B cell (primary cell): ENCODE results near the gene CPT2. TPM values are rescaled to one million over a fixed set of nuclear protein-coding genes. Genes with fewer than 3 reads are reported as not detected.

Experiments used
- ATAC-seq: fragments of 200-7000 bp; cut with Tn5 transposase; one replicate; pipeline ENCODE4 v1.10.0; 2021; ENCODE audit warnings: low read depth, mild to moderate bottlenecking, moderate number of reproducible peaks, moderate library complexity
- CTCF ChIA-PET: fragments of 350-600 bp; sonication (Branson Sonifier 250); formaldehyde crosslinking; loops from one replicate; lab custom pipeline; 2021; ENCODE audit warnings: antibody characterized with exemption, inconsistent platforms; lab: Charles Lee
- POLR2A ChIA-PET: fragments of 350-600 bp; sonication (Branson Sonifier 250); formaldehyde crosslinking; loops from one replicate; lab custom pipeline; 2021; ENCODE audit warnings: antibody characterized with exemption; lab: Charles Lee
- DNase-seq: peaks from one replicate; pipeline ENCODE4 v3.0.0; 2013
- H2AFZ ChIP-seq: 2 replicates; pipeline ENCODE4 v1.6.1; 2012; ENCODE audit warnings: mild to moderate bottlenecking, low read depth, low read length; ENCODE audit not compliant: insufficient read depth, poor library complexity, severe bottlenecking
- H3K27ac ChIP-seq, 2 donors: 1 replicate in 1 of 2; 2 replicates in 1 of 2; pipeline ENCODE4 v1.5.1; 2012 to 2013; ENCODE audit warnings: low read length in 2 of 2, mild to moderate bottlenecking in 2 of 2, moderate library complexity in 1 of 2
- H3K27me3 ChIP-seq, 4 experiments: fragments of 200-600 bp in 1 of 4; sonication (generic) in 1 of 4; replicated peaks in 1 of 4; 1 replicate in 2 of 4; 2 replicates in 2 of 4; pipeline versions ENCODE4 v1.6.1 to v1.7.0; 2013 to 2016; ENCODE audit warnings: low read length in 3 of 4, mild to moderate bottlenecking in 2 of 4, mixed read lengths in 1 of 4, moderate library complexity in 1 of 4; ENCODE audit not compliant: insufficient read depth in 4 of 4, control insufficient read depth in 3 of 4; ENCODE audit errors: control extremely low read depth in 1 of 4
- H3K36me3 ChIP-seq, 2 experiments: replicated peaks in 1 of 2; 1 replicate in 1 of 2; 2 replicates in 1 of 2; pipeline versions ENCODE4 v1.6.1 to v1.7.1; 2013; ENCODE audit warnings: low read length in 1 of 2; ENCODE audit not compliant: insufficient read depth in 2 of 2, control insufficient read depth in 1 of 2; ENCODE audit errors: control extremely low read depth in 1 of 2, extremely low read depth in 1 of 2
- H3K4me1 ChIP-seq, 2 donors: fragments of 200-600 bp in 1 of 2; sonication (generic) in 1 of 2; 1 replicate in 1 of 2; 2 replicates in 1 of 2; pipeline versions ENCODE4 v1.5.1 to v1.6.1; 2013 to 2017; ENCODE audit warnings: low read length in 2 of 2; ENCODE audit not compliant: control insufficient read depth in 2 of 2, insufficient read depth in 2 of 2
- H3K4me2 ChIP-seq: replicated peaks from 2 replicates; pipeline ENCODE3; 2012; ENCODE audit warnings: mild to moderate bottlenecking, low read depth, low read length; ENCODE audit not compliant: poor library complexity, severe bottlenecking
- H3K4me3 ChIP-seq, 5 experiments: fragments of 200-600 bp in 1 of 5; sonication (generic) in 1 of 5; 1 replicate in 3 of 5; 2 replicates in 2 of 5; pipeline versions ENCODE4 v1.5.1 to v1.7.0; 2011 to 2016; ENCODE audit warnings: low read length in 4 of 5, mild to moderate bottlenecking in 4 of 5, low read depth in 2 of 5, control low read depth in 1 of 5, moderate library complexity in 1 of 5; ENCODE audit not compliant: insufficient read depth in 1 of 5; ENCODE audit errors: control extremely low read depth in 1 of 5, extremely low read depth in 1 of 5
- H3K79me2 ChIP-seq: fragments of 200-600 bp; sonication (generic); one replicate; pipeline ENCODE4 v1.6.0; 2016; ENCODE audit warnings: low read length; ENCODE audit not compliant: control insufficient read depth, insufficient read depth
- H3K9ac ChIP-seq: fragments of 200-600 bp; sonication (generic); 2 replicates; pipeline ENCODE4 v1.6.1; 2017; ENCODE audit warnings: mild to moderate bottlenecking, low read length, moderate library complexity
- H3K9me3 ChIP-seq, 3 donors: one replicate each; pipeline versions ENCODE4 v1.6.1 to v1.7.1; 2013; ENCODE audit warnings: low read length in 2 of 3; ENCODE audit not compliant: control insufficient read depth in 2 of 3, insufficient read depth in 1 of 3; ENCODE audit errors: control extremely low read depth in 1 of 3
- H4K20me1 ChIP-seq: 2 replicates; pipeline ENCODE4 v1.6.0; 2012; ENCODE audit warnings: mild to moderate bottlenecking, low read length; ENCODE audit not compliant: insufficient read depth, control insufficient read depth, poor library complexity, severe bottlenecking
- H3K27ac Mint-ChIP-seq: one replicate; pipeline ENCODE4 v1.8.0; 2021; ENCODE audit warnings: mixed read lengths
- H3K27me3 Mint-ChIP-seq: one replicate; pipeline ENCODE4 v1.8.0; 2021; ENCODE audit warnings: mixed read lengths
- H3K4me1 Mint-ChIP-seq: one replicate; pipeline ENCODE4 v1.8.0; 2021; ENCODE audit warnings: mixed read lengths
- H3K4me3 Mint-ChIP-seq: one replicate; pipeline ENCODE4 v1.8.0; 2021; ENCODE audit warnings: mixed read lengths
- H3K9me3 Mint-ChIP-seq: one replicate; pipeline ENCODE4 v1.8.0; 2022; ENCODE audit warnings: mixed read lengths; ENCODE audit not compliant: insufficient read depth
- EZH2 ChIP-seq: IDR thresholded peaks from 2 replicates; pipeline ENCODE4 v1.6.1; 2012; ENCODE audit warnings: borderline replicate concordance, low read depth, mild to moderate bottlenecking, moderate library complexity, low read length; ENCODE audit not compliant: insufficient read depth, poor library complexity, severe bottlenecking
- WGBS: methylation state at CpG from one replicate; pipeline ENCODE4 v1.1.5; 2013; ENCODE audit warnings: missing lambda C conversion rate; ENCODE audit not compliant: insufficient coverage; 5-methylcytosine and 5-hydroxymethylcytosine counted together
- intact Hi-C: fragments of 100-400 bp; cut with micrococcal nuclease; formaldehyde crosslinking; loops from one replicate; pipeline ENCODE4 v1.10.0; 2022
- polyA plus RNA-seq: library from polyadenylated mRNA; depleted of rRNA; stranded (reverse); fragments of >200 nt; gene quantifications from 2 replicates; pipeline ENCODE4 v1.2.3, GENCODE V29; 2012
- total RNA-seq, 2 donors: library from RNA; stranded (reverse); fragments of 120-200 nt in 1 of 2; gene quantifications; 1 replicate in 1 of 2; 2 replicates in 1 of 2; pipeline versions ENCODE4 v1.2.3 to v1.2.4, GENCODE V29; 2013 to 2022
- TF ChIP-seq, protein P1 (sequence below): fragments of 200-600 bp; IDR thresholded peaks from one replicate; pipeline ENCODE4 v1.8.0; 2022; ENCODE audit warnings: antibody characterized with exemption, mild to moderate bottlenecking

CPT2 gene
- total and polyA plus RNA-seq, 2 donors (not counting 1 experiment from before 2014, with no cell fraction given): 6.3 to 19.8 TPM

DNA sequence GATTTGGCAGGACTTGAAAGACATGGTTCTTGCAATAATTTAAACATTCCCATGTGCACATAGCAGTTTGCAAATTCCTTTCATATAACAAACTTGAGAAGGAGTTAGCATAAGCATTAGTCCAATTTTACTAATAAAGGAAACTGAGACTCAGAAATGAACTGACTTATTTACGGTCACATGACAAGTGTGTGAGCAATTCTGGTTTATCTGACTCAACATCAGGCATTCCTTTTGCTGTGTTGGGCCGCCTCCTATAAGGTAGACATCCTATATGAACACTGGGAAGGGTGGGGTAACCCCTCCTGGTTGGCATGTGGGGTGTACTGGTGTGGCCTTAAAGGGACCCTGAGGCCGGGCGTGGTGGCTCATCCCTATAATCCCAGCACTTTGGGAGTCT, 8.5 kb upstream of the CPT2 start:
- H3K27ac ChIP-seq: no peak overlapping the region
- no peak overlapping the region for H2AFZ ChIP-seq
- TF ChIP-seq, protein P1, sequence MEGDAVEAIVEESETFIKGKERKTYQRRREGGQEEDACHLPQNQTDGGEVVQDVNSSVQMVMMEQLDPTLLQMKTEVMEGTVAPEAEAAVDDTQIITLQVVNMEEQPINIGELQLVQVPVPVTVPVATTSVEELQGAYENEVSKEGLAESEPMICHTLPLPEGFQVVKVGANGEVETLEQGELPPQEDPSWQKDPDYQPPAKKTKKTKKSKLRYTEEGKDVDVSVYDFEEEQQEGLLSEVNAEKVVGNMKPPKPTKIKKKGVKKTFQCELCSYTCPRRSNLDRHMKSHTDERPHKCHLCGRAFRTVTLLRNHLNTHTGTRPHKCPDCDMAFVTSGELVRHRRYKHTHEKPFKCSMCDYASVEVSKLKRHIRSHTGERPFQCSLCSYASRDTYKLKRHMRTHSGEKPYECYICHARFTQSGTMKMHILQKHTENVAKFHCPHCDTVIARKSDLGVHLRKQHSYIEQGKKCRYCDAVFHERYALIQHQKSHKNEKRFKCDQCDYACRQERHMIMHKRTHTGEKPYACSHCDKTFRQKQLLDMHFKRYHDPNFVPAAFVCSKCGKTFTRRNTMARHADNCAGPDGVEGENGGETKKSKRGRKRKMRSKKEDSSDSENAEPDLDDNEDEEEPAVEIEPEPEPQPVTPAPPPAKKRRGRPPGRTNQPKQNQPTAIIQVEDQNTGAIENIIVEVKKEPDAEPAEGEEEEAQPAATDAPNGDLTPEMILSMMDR: no peak
- no peak for TF ChIP-seq EZH2
- ChIA-PET CTCF (no interaction called here), POLR2A (no interaction called here)
- DNase-seq (no peak), ATAC-seq (no peak)
- H3K9me3 ChIP-seq: peaks cover 0 to 14% (median 2%) of the 10 kb centered on the region in 3 donors
- no peak overlapping the region for H3K4me3 Mint-ChIP-seq
- no peak overlapping the region for H3K4me3 ChIP-seq
- no peaks in the 10 kb centered on the region for H3K4me1 Mint-ChIP-seq
- no peaks in the 10 kb centered on the region for H3K79me2 ChIP-seq
- H3K36me3 ChIP-seq: no peaks in the 10 kb centered on the region
- peaks cover 20% of the 10 kb centered on the region for H3K27me3 Mint-ChIP-seq
- peaks cover 0 to 11% (median 7%) of the 10 kb centered on the region in 4 experiments for H3K27me3 ChIP-seq
- no peaks in the 10 kb centered on the region for H3K4me1 ChIP-seq
- 78% methylated on average over 4 of the region's 4 CpGs for WGBS
- no peaks in the 10 kb centered on the region for H4K20me1 ChIP-seq
- H3K27ac Mint-ChIP-seq: no peak overlapping the region
- no peak overlapping the region for H3K4me2 ChIP-seq
- H3K9me3 Mint-ChIP-seq: no peaks in the 10 kb centered on the region
- H3K9ac ChIP-seq: no peak overlapping the region
- intact Hi-C loops: no loop called here

DNA sequence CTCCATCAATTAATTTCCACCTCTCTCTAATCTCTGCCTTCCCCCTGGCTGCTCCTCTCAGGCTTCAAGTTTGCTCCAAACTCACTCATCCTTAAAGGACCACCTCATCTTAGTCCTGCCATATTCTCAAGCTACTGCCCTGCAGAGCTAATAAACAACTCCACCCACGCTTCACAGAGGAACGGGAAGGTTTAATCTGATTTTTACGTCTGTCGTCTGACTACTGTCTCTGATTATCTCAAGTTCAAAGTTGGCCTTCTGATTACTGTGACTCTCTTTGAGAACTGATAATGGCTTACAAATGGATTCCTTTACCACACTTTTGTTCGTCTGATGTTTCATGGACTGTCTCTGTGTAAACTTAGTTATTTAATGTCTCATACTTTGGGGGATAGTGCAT, 7.6 kb upstream of the CPT2 start:
- H3K4me2 ChIP-seq: no peak overlapping the region
- H4K20me1 ChIP-seq: no peaks in the 10 kb centered on the region
- no peaks in the 10 kb centered on the region for H3K4me1 ChIP-seq
- H3K27ac Mint-ChIP-seq: no peak overlapping the region
- ATAC-seq (no peak), DNase-seq (no peak)
- CTCF ChIA-PET: interaction anchor here (1.1 kb wide), 1 partner anchor 11 kb away, joined by 3 read pairs; no protein-coding TSS in a partner anchor
- WGBS: 100% methylated on average over 2 of the region's 5 CpGs
- TF ChIP-seq, protein P1: no peak
- no peak for TF ChIP-seq EZH2
- H3K27me3 Mint-ChIP-seq: peaks cover 20% of the 10 kb centered on the region
- no peaks in the 10 kb centered on the region for H3K79me2 ChIP-seq
- H3K9ac ChIP-seq: no peak overlapping the region
- POLR2A ChIA-PET: no interaction called here
- no peak overlapping the region for H2AFZ ChIP-seq
- H3K4me3 ChIP-seq: no peak overlapping the region
- H3K36me3 ChIP-seq: no peaks in the 10 kb centered on the region
- H3K4me1 Mint-ChIP-seq: no peaks in the 10 kb centered on the region
- H3K27me3 ChIP-seq: peaks cover 0 to 11% (median 7%) of the 10 kb centered on the region in 4 experiments
- H3K27ac ChIP-seq: no peak overlapping the region
- H3K4me3 Mint-ChIP-seq: no peak overlapping the region
- intact Hi-C loops: no loop called here
- H3K9me3 ChIP-seq: peaks cover 0 to 14% (median 2%) of the 10 kb centered on the region in 3 donors
- H3K9me3 Mint-ChIP-seq: no peaks in the 10 kb centered on the region
